Psoas muscle (tissue), 8 donors: ENCODE measurements around the gene RBMS2. TPM values are rescaled to one million over a fixed set of nuclear protein-coding genes. Genes with fewer than 3 reads are reported as not detected.
"Not testable (repeated sequence)": the region's sequence is repeated elsewhere in the genome, so short reads cannot be mapped to it uniquely, and the experiment has no call there.

Experiments used
- ATAC-seq, 4 donors: fragments of 200-7000 bp; cut with Tn5 transposase; one replicate each; pipeline ENCODE4 v1.9.1; 2020; ENCODE audit warnings: moderate library complexity in 3 of 4, mild to moderate bottlenecking in 2 of 4
- DNase-seq, 2 donors: peaks; one replicate each; pipeline ENCODE4 v3.0.0-alpha.2; 2020
- H3K27ac ChIP-seq: fragments of 200-600 bp; one replicate; pipeline ENCODE4 v1.8.0; 2022
- H3K27me3 ChIP-seq, 3 donors: fragments of 200-600 bp in 1 of 3; one replicate each; pipeline versions ENCODE4 v1.6.1 to v1.8.0; 2013 to 2022; ENCODE audit warnings: low read length in 2 of 3, mild to moderate bottlenecking in 2 of 3, moderate library complexity in 1 of 3; ENCODE audit not compliant: insufficient read depth in 3 of 3
- H3K36me3 ChIP-seq, 2 donors: fragments of 200-600 bp in 1 of 2; one replicate each; pipeline versions ENCODE4 v1.6.1 to v1.8.0; 2013 to 2022; ENCODE audit warnings: low read depth in 1 of 2, mild to moderate bottlenecking in 1 of 2, moderate library complexity in 1 of 2; ENCODE audit not compliant: insufficient read depth in 1 of 2
- H3K4me1 ChIP-seq: fragments of 200-600 bp; one replicate; pipeline ENCODE4 v1.8.0; 2022
- H3K4me3 ChIP-seq: fragments of 200-600 bp; one replicate; pipeline ENCODE4 v1.8.0; 2022; ENCODE audit warnings: mild to moderate bottlenecking
- H3K9me3 ChIP-seq: fragments of 200-600 bp; one replicate; pipeline ENCODE4 v1.8.0; 2022
- WGBS, 3 donors: extraction: QIAGEN DNeasy Blood & Tissue Kit; methylation state at CpG; one replicate each; pipeline versions ENCODE4 v1.1.6 to v1.1.7; 2013; 5-methylcytosine and 5-hydroxymethylcytosine counted together
- intact Hi-C, 2 donors: fragments of 100-400 bp; cut with DNase I; formaldehyde crosslinking; loops; one replicate each; pipeline versions ENCODE4 v1.11.0 to v1.14.2; 2022
- polyA plus RNA-seq, 3 donors: library from polyadenylated mRNA; stranded (reverse); fragments of 200-250 nt; gene quantifications; one replicate each; pipeline ENCODE4 v1.2.3, GENCODE V29; 2013
- total RNA-seq, 4 donors: library from RNA; stranded (reverse); fragmentation: NEBNext Ultra II Directional in 2 of 4; extraction: Animal tissue kit (Norgen Biotek cat#: 25700) in 2 of 4; gene quantifications; one replicate each; pipeline versions ENCODE4 v1.2.1 to v1.2.4, GENCODE V29; 2021 to 2023
- TF ChIP-seq, protein P1 (sequence below): fragments of 200-600 bp; IDR thresholded peaks from one replicate; pipeline ENCODE4 v1.8.0; 2022; ENCODE audit warnings: antibody characterized with exemption
- donor health status: healthy with polysubstance abuse.
- donor health status: DM: no; HTN: no; CAD: no; lungs with moderate emphysema.
- donor health status: Bipolar disorder and iron deficiency.
- donor health status: healthy.
- donor health status: DM: yes; HTN: yes; CAD: no.
- donor health status: DM: no; HTN: no; CAD: no.
- donor health status: DM: no; HTN: no; CAD: no.
- donor health status: DM: yes; HTN: yes; CAD: no.

Gene RBMS2
- total and polyA plus RNA-seq, 7 donors, result 3.0 to 20.5 (median 11.8) TPM

DNA sequence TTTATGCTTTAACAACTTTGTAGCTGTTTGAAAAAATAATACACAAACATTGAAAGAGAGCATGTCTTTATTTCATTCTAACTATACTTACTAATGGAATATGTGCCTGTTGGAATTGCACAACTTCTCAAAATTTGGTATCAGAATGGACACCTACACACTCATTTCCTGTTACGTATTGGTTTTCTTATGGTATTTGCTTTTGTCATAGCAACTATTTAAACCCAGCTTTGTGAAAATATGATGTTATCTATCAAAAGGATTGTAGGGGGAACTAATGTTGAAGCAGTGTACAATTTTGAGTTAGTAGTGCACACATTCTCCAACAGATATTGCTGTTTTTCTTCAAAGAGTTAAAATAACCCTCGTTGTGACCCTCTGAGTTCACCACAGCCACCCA lies 52.6 kb downstream of the RBMS2 start:
- intact Hi-C loops, result loop anchor here in 1 of 2 donors (5.0 kb wide), 1 partner anchor 62 kb away; no protein-coding TSS in a partner anchor
- TF ChIP-seq, protein P1, sequence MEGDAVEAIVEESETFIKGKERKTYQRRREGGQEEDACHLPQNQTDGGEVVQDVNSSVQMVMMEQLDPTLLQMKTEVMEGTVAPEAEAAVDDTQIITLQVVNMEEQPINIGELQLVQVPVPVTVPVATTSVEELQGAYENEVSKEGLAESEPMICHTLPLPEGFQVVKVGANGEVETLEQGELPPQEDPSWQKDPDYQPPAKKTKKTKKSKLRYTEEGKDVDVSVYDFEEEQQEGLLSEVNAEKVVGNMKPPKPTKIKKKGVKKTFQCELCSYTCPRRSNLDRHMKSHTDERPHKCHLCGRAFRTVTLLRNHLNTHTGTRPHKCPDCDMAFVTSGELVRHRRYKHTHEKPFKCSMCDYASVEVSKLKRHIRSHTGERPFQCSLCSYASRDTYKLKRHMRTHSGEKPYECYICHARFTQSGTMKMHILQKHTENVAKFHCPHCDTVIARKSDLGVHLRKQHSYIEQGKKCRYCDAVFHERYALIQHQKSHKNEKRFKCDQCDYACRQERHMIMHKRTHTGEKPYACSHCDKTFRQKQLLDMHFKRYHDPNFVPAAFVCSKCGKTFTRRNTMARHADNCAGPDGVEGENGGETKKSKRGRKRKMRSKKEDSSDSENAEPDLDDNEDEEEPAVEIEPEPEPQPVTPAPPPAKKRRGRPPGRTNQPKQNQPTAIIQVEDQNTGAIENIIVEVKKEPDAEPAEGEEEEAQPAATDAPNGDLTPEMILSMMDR, result no peak
- ATAC-seq, result no peak
- WGBS, 3 donors, result 53 to 66% (median 62%) methylated on average over 2 of the region's 2 CpGs
- H3K4me3 ChIP-seq, result no peak overlapping the region
- peaks cover 6% of the 10 kb centered on the region for H3K4me1 ChIP-seq
- H3K27me3 ChIP-seq, result no peaks in the 10 kb centered on the region
- H3K27ac ChIP-seq, result no peak overlapping the region
- no peaks in the 10 kb centered on the region for H3K9me3 ChIP-seq
- peaks cover 0 to 10% of the 10 kb centered on the region in 2 donors for H3K36me3 ChIP-seq
- DNase-seq, result no peak

DNA sequence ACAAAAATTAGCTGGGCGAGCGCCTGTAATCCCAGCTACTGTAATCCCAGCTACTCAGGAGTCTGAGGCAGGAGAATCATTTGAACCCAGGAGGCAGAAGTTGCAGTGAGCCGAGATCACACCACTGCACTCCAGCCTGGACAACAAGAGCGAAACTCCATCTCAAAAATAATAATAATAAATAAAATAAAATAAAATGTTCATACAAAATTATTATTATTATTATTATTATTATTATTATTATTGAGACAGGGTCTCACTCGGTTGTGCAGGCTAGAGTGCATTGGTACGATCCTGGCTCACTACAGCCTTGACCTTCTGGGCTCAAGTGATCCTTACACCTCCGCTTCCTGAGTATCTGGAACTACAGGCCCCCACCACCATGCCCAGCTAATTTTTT lies 55.6 kb downstream of the RBMS2 start:
- H3K36me3 ChIP-seq, result peaks cover 0 to 26% of the 10 kb centered on the region in 2 donors
- H3K9me3 ChIP-seq, H3K27me3 ChIP-seq, ATAC-seq, H3K4me3 ChIP-seq, DNase-seq, H3K4me1 ChIP-seq, H3K27ac ChIP-seq, intact Hi-C loops: not testable (repeated sequence)
- 93 to 97% (median 94%) methylated on average over 7 of the region's 7 CpGs for WGBS, 3 donors

DNA sequence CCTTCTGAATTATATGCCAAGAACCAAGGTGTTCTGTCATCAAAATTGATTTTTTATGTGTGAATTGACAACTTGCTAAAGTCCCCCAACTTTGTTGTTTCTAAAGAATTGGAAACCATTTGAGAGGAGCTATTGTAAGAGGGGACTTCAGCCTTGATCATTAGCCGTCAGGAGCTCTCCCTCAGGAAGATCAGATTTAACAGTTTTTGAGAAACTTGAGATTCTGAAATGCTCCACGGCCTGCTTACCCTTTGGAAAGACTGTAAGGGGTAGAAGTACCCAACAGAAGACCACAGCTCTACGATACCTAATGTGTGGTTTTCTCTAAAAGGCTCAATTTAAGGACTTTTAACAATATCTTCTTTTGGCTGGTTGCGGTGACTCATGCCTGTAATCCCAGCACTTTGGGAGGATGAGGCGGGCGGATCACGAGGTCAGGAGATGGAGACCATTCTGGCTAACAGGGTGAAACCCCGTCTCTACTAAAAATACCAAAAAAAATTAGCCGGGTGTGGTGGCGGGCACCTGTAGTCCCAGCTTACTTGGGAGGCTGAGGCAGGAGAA lies 57.4 kb downstream of the RBMS2 start:
- Histone ChIP-seq H3K4me1 (no peaks in the 10 kb centered on the region), H3K9me3 (no peaks in the 10 kb centered on the region), H3K4me3 (no peak overlapping the region), H3K27me3 (no peaks in the 10 kb centered on the region), H3K27ac (no peak overlapping the region), H3K36me3 (peaks cover 0 to 24% of the 10 kb centered on the region in 2 donors)
- intact Hi-C loops, result no loop called here
- DNase-seq, result no peak
- TF ChIP-seq, protein P1, result no peak
- no peak for ATAC-seq
- WGBS, 3 donors, result 88 to 94% (median 90%) methylated on average over 10 of the region's 10 CpGs

DNA sequence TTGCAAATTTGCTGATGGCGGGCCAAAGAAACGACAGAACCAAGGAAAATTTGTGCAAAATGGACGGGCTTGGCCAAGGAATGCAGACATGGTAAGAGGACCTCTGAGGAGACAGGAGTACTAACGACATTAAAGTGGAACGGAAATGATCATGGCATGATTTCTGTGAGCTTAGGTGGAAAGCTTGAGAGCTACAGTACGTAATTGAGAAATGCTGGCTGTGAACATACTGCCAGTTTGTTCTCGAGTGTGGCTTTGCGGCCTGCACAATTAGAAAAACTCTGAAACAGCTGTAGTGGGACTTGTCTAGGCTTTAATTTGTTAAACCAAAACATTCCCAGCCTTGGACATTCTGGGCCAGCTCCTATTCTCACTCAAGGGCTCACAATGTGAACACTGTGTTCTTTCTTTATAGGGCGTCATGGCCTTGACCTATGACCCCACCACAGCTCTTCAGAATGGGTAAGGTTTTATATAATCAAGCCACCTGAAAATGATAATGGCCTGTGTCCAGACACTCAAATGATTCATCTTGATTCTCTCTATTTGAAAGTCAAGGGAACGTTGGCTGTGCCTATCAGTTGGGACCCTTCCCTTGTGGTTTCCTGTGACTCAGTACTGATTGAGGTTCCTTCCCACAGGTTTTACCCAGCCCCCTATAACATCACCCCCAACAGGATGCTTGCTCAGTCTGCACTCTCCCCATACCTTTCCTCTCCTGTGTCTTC lies 60.0 kb downstream of the RBMS2 start:
- Histone ChIP-seq H3K27ac (no peak overlapping the region), H3K9me3 (no peaks in the 10 kb centered on the region), H3K4me1 (no peaks in the 10 kb centered on the region), H3K36me3 (peaks cover 0 to 19% of the 10 kb centered on the region in 2 donors), H3K4me3 (no peak overlapping the region), H3K27me3 (no peaks in the 10 kb centered on the region)
- DNase-seq (no peak), ATAC-seq (no peak)
- intact Hi-C loops, result no loop called here
- TF ChIP-seq, protein P1, result no peak
- 59 to 76% (median 66%) methylated on average over 10 of the region's 10 CpGs for WGBS, 3 donors

DNA sequence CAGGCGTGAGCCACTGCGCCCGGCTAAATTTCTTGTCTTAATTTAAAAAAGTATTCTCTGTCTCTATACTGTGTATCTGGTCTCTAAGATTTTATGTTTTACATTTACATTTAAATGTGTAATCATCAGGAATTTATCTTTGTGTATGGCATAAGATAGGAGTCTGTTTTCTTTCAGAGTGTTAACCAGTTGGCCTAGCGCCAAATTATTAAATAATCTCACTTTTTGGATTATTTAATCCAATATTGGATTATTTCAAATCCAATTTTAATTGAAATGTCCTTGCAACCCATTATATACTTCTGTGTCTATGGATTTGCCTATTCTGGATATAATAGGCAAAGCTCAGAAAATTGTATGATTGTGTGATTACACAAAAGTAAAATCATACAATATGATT lies 63.5 kb downstream of the RBMS2 start:
- Histone ChIP-seq H3K4me1 (no peaks in the 10 kb centered on the region), H3K27me3 (no peaks in the 10 kb centered on the region), H3K9me3 (no peaks in the 10 kb centered on the region), H3K4me3 (no peak overlapping the region), H3K27ac (no peak overlapping the region), H3K36me3 (peaks cover 5 to 42% of the 10 kb centered on the region in 2 donors)
- DNase-seq (no peak), ATAC-seq (no peak)
- WGBS, 3 donors, result 85 to 86% (median 86%) methylated on average over 4 of the region's 4 CpGs
- intact Hi-C loops, result no loop called here
- TF ChIP-seq, protein P1, result no peak
